H9 (cell line): ENCODE results near the gene VWDE. TPM values are rescaled to one million over a fixed set of nuclear protein-coding genes. Genes with fewer than 3 reads are reported as not detected.

Experiments
- DNase-seq: peaks from one replicate; pipeline ENCODE4 v3.0.0-alpha.2; 2017
- H2AFZ ChIP-seq: one replicate; pipeline ENCODE4 v1.6.1; 2013; ENCODE audit warnings: mild to moderate bottlenecking, low read length, control low read depth, moderate library complexity
- H2AK5ac ChIP-seq: 2 replicates; pipeline ENCODE4 v1.6.1; 2013; ENCODE audit warnings: low read length, control low read depth, mixed read lengths; ENCODE audit not compliant: insufficient read length
- H2BK120ac ChIP-seq: one replicate; pipeline ENCODE4 v1.6.1; 2013; ENCODE audit warnings: low read depth, mild to moderate bottlenecking, low read length, control low read depth, inconsistent platforms; ENCODE audit not compliant: poor library complexity, severe bottlenecking
- H2BK12ac ChIP-seq: 2 replicates; pipeline ENCODE4 v1.6.1; 2013; ENCODE audit warnings: low read length, control low read depth, mixed read lengths, low read depth; ENCODE audit not compliant: insufficient read length
- H2BK15ac ChIP-seq: 2 replicates; pipeline ENCODE4 v1.6.1; 2013; ENCODE audit warnings: low read depth, low read length, control low read depth
- H2BK20ac ChIP-seq: one replicate; pipeline ENCODE4 v1.6.1; 2013; ENCODE audit warnings: low read depth, mild to moderate bottlenecking, low read length, control low read depth, inconsistent platforms; ENCODE audit not compliant: poor library complexity, severe bottlenecking
- H2BK5ac ChIP-seq: 2 replicates; pipeline ENCODE4 v1.6.1; 2013; ENCODE audit warnings: low read length, control low read depth, mixed read lengths; ENCODE audit not compliant: insufficient read length
- H3K14ac ChIP-seq: 2 replicates; pipeline ENCODE4 v1.6.1; 2013; ENCODE audit warnings: low read length, control low read depth; ENCODE audit not compliant: insufficient read depth
- H3K18ac ChIP-seq: 2 replicates; pipeline ENCODE4 v1.6.1; 2013; ENCODE audit warnings: low read depth, mild to moderate bottlenecking, mixed read lengths, low read length, control low read depth; ENCODE audit not compliant: insufficient read length
- H3K23ac ChIP-seq: 2 replicates; pipeline ENCODE4 v1.6.1; 2013; ENCODE audit warnings: low read length, control low read depth, mixed read lengths, low read depth; ENCODE audit not compliant: insufficient read length
- H3K23me2 ChIP-seq: 2 replicates; pipeline ENCODE4 v1.6.1; 2013; ENCODE audit warnings: low read depth, mild to moderate bottlenecking, mixed read lengths, low read length, control low read depth; ENCODE audit not compliant: insufficient read length, poor library complexity, severe bottlenecking
- H3K27ac ChIP-seq: 2 replicates; pipeline ENCODE4 v1.5.1; 2013; ENCODE audit warnings: low read length, control low read depth, mixed read lengths, low read depth; ENCODE audit not compliant: insufficient read length
- H3K27me3 ChIP-seq: 2 replicates; pipeline ENCODE4 v1.6.1; 2013; ENCODE audit warnings: low read length, control low read depth, inconsistent platforms; ENCODE audit not compliant: insufficient read depth
- H3K4ac ChIP-seq: 2 replicates; pipeline ENCODE4 v1.6.1; 2013; ENCODE audit warnings: low read depth, mild to moderate bottlenecking, control low read depth, inconsistent platforms, low read length, moderate library complexity
- H3K4me1 ChIP-seq: 2 replicates; pipeline ENCODE4 v1.6.1; 2013; ENCODE audit warnings: low read length, control low read depth, inconsistent platforms; ENCODE audit not compliant: insufficient read depth
- H3K4me2 ChIP-seq: 2 replicates; pipeline ENCODE4 v1.6.1; 2013; ENCODE audit warnings: low read length, control low read depth, mixed read lengths; ENCODE audit not compliant: insufficient read length, insufficient read depth
- H3K56ac ChIP-seq: 2 replicates; pipeline ENCODE4 v1.6.1; 2013; ENCODE audit warnings: low read depth, mild to moderate bottlenecking, mixed read lengths, low read length, control low read depth; ENCODE audit not compliant: insufficient read length
- H3K79me1 ChIP-seq: 2 replicates; pipeline ENCODE4 v1.6.1; 2013; ENCODE audit warnings: low read depth, mild to moderate bottlenecking, moderate library complexity, low read length, control low read depth, inconsistent platforms; ENCODE audit not compliant: insufficient read depth, poor library complexity, severe bottlenecking
- H3K79me2 ChIP-seq: 2 replicates; pipeline ENCODE4 v1.6.1; 2013; ENCODE audit warnings: low read length, control low read depth, inconsistent platforms; ENCODE audit not compliant: insufficient read depth
- H3K9ac ChIP-seq: 2 replicates; pipeline ENCODE4 v1.6.1; 2013; ENCODE audit warnings: low read length, control low read depth, mixed read lengths; ENCODE audit not compliant: insufficient read length; ENCODE audit errors: extremely low read depth
- H3K9me3 ChIP-seq: one replicate; pipeline ENCODE4 v1.6.1; 2013; ENCODE audit warnings: low read depth, low read length, inconsistent platforms; ENCODE audit not compliant: control insufficient read depth
- H3T11ph ChIP-seq: one replicate; pipeline ENCODE4 v1.6.1; 2013; ENCODE audit warnings: mild to moderate bottlenecking, low read length, control low read depth, inconsistent platforms
- H4K20me1 ChIP-seq: one replicate; pipeline ENCODE4 v1.6.1; 2013; ENCODE audit not compliant: control insufficient read depth, insufficient read length, insufficient read depth
- H4K5ac ChIP-seq: 2 replicates; pipeline ENCODE4 v1.6.1; 2013; ENCODE audit warnings: low read depth, mild to moderate bottlenecking, mixed read lengths, low read length, control low read depth; ENCODE audit not compliant: insufficient read length
- H4K8ac ChIP-seq: replicated peaks from 2 replicates; pipeline ENCODE4 v1.6.1; 2013; ENCODE audit warnings: low read length, control low read depth, mixed read lengths, low read depth; ENCODE audit not compliant: insufficient read length
- H4K91ac ChIP-seq: 2 replicates; pipeline ENCODE4 v1.6.1; 2013; ENCODE audit warnings: low read depth, mild to moderate bottlenecking, moderate library complexity, mixed read lengths, low read length, control low read depth; ENCODE audit not compliant: insufficient read length
- H3K27ac Mint-ChIP-seq, 3 experiments: 2 replicates in 2 of 3; 3 replicates in 1 of 3; pipeline ENCODE4 v1.8.0; 2020 to 2021; ENCODE audit warnings: mixed read lengths in 3 of 3, mild to moderate bottlenecking in 1 of 3, moderate library complexity in 1 of 3
- H3K27me3 Mint-ChIP-seq: 2 replicates; pipeline ENCODE4 v1.8.0; 2021; ENCODE audit warnings: low read depth, mild to moderate bottlenecking, moderate library complexity, mixed read lengths
- H3K36me3 Mint-ChIP-seq, 3 experiments: 2 replicates in 2 of 3; 3 replicates in 1 of 3; pipeline ENCODE4 v1.8.0; 2020 to 2021; ENCODE audit warnings: low read depth in 3 of 3, mixed read lengths in 3 of 3; ENCODE audit not compliant: insufficient read depth in 1 of 3
- H3K4me1 Mint-ChIP-seq, 2 experiments: 2 replicates each; pipeline ENCODE4 v1.8.0; 2020; ENCODE audit warnings: mixed read lengths in 2 of 2
- H3K4me3 Mint-ChIP-seq, 2 experiments: 2 replicates in 1 of 2; 3 replicates in 1 of 2; pipeline ENCODE4 v1.8.0; 2020 to 2021; ENCODE audit warnings: mild to moderate bottlenecking in 2 of 2, mixed read lengths in 2 of 2, moderate library complexity in 1 of 2
- H3K9me3 Mint-ChIP-seq, 2 experiments: 2 replicates in 1 of 2; 3 replicates in 1 of 2; pipeline ENCODE4 v1.8.0; 2020; ENCODE audit warnings: mild to moderate bottlenecking in 2 of 2, mixed read lengths in 2 of 2, moderate library complexity in 1 of 2
- CTCF ChIP-seq: fragments of 200-600 bp; sonication (generic); conservative IDR thresholded peaks from 3 replicates; pipeline ENCODE4 v1.8.0; 2021; ENCODE audit warnings: antibody characterized with exemption, mild to moderate bottlenecking
- WGBS: extraction: QIAGEN DNeasy Blood & Tissue Kit; methylation state at CpG from one replicate; pipeline ENCODE4 v1.1.7; 2013; ENCODE audit warnings: missing lambda C conversion rate, low lambda C conversion rate, mixed read lengths; ENCODE audit not compliant: insufficient read length; ENCODE audit errors: extremely low coverage; 5-methylcytosine and 5-hydroxymethylcytosine counted together
- total RNA-seq: library from RNA; stranded (reverse); gene quantifications from 2 replicates; pipeline ENCODE4 v1.2.1, GENCODE V29; 2021

The VWDE gene
- total RNA-seq, 1 experiment from 2014 or later, result 18.1 TPM

- Histone ChIP-seq H4K8ac (no peak overlapping the region), H3K56ac (no peak overlapping the region), H3K4me1 (no peaks in the 10 kb centered on the region), H3K9ac (no peak overlapping the region), H3T11ph (no peak overlapping the region), H3K9me3 (peaks cover 10% of the 10 kb centered on the region), H3K27ac (no peak overlapping the region), H4K91ac (no peak overlapping the region), H2AK5ac (no peak overlapping the region), H3K14ac (no peak overlapping the region), H3K79me2 (no peaks in the 10 kb centered on the region; the same call in 1 of the 2 replicates), H3K27me3 (no peaks in the 10 kb centered on the region; the same call in 1 of the 2 replicates), H3K23me2 (no peaks in the 10 kb centered on the region), H3K18ac (no peak overlapping the region), H4K5ac (no peak overlapping the region), H3K4ac (no peak overlapping the region), H4K20me1 (no peaks in the 10 kb centered on the region), H2BK12ac (no peak overlapping the region), H2BK15ac (no peak overlapping the region), H3K79me1 (no peaks in the 10 kb centered on the region), H2BK5ac (no peak overlapping the region), H3K4me2 (no peak overlapping the region), H3K23ac (no peak overlapping the region), H2BK120ac (no peak overlapping the region), H2BK20ac (no peak overlapping the region), H2AFZ (no peak overlapping the region)
- DNase-seq, result no peak
- Mint-ChIP-seq H3K27ac (no peak overlapping the region), H3K4me3 (no peak overlapping the region), H3K4me1 (no peaks in the 10 kb centered on the region; a peak in 1 of 4 replicates), H3K27me3 (no peaks in the 10 kb centered on the region), H3K36me3 (peaks cover 3 to 21% (median 13%) of the 10 kb centered on the region in 3 experiments), H3K9me3 (peaks cover 13 to 18% of the 10 kb centered on the region in 2 experiments)
- TF ChIP-seq CTCF, result no peak
- WGBS, result no CpG with 5 or more reads among the region's 1 CpG
Measured at GRCh38 chr7:12290761-12291160, 112.9 kb downstream of the VWDE start.
